ENCODE results near the gene SOHLH1. TPM values are rescaled to one million over a fixed set of nuclear protein-coding genes. Genes with fewer than 3 reads are reported as not detected.

SOHLH1 gene
- total and polyA plus RNA-seq, 4 donors, result not detected

GRCh38 chr9:135663451-135663770 is 35.9 kb downstream of the SOHLH1 start:
- no peak for DNase-seq
- TF ChIP-seq CTCF (IDR thresholded peaks at IDR 0.05; ENCODE audit: control extremely low read depth, extremely low read depth), result no peak
- H3K9ac ChIP-seq (ENCODE audit: insufficient read depth in 1 of 2, low read length in 2 of 2), result no peak overlapping the region
- no peak for ATAC-seq (ENCODE audit: insufficient read depth, low FRiP score)
- no peaks in the 10 kb centered on the region for H3K4me1 ChIP-seq (ENCODE audit: control insufficient read depth in 5 of 5, insufficient read depth in 5 of 5, low read length in 5 of 5)
- 55 to 64% methylated on average over 3 of the region's 3 CpGs for WGBS, 2 donors
- no peaks in the 10 kb centered on the region for H3K36me3 ChIP-seq (ENCODE audit: control insufficient read depth in 4 of 4, insufficient read depth in 4 of 4, low read length in 4 of 4)
- H3K4me3 ChIP-seq, result no peak overlapping the region
- H3K27me3 ChIP-seq (ENCODE audit: control insufficient read depth in 3 of 3, insufficient read depth in 3 of 3, low read length in 2 of 3), result peaks cover 0 to 3% (median 0%) of the 10 kb centered on the region in 3 donors
- H3K27ac ChIP-seq (ENCODE audit: low read depth in 1 of 2, low read length in 1 of 2), result no peak overlapping the region
- H3K9me3 ChIP-seq (ENCODE audit: control insufficient read depth in 4 of 4, insufficient read depth in 3 of 4, low read length in 3 of 4), result peaks cover 0 to 1% (median 0%) of the 10 kb centered on the region in 4 donors

- 57 to 73% methylated on average over 25 of the region's 25 CpGs for WGBS, 2 donors
- H3K9ac ChIP-seq (ENCODE audit: insufficient read depth in 1 of 2, low read length in 2 of 2), result no peak within 1 kb of the TSS
- no peaks in the 10 kb centered on the region for H3K36me3 ChIP-seq (ENCODE audit: control insufficient read depth in 4 of 4, insufficient read depth in 4 of 4, low read length in 4 of 4)
- peaks cover 0 to 1% (median 0%) of the 10 kb centered on the region in 4 donors for H3K9me3 ChIP-seq (ENCODE audit: control insufficient read depth in 4 of 4, insufficient read depth in 3 of 4, low read length in 3 of 4)
- no peaks in the 10 kb centered on the region for H3K4me1 ChIP-seq (ENCODE audit: control insufficient read depth in 5 of 5, insufficient read depth in 5 of 5, low read length in 5 of 5)
- no peak within 1 kb of the TSS for H3K4me3 ChIP-seq
- no peak within 1 kb of the TSS for H3K27ac ChIP-seq (ENCODE audit: low read depth in 1 of 2, low read length in 1 of 2)
- no peak for ATAC-seq (ENCODE audit: insufficient read depth, low FRiP score)
- peak in 1 of 3 donors; percentile 9 for DNase-seq
- TF ChIP-seq CTCF (IDR thresholded peaks at IDR 0.05; ENCODE audit: control extremely low read depth, extremely low read depth), result no peak
- peaks cover 0 to 3% (median 0%) of the 10 kb centered on the region in 3 donors for H3K27me3 ChIP-seq (ENCODE audit: control insufficient read depth in 3 of 3, insufficient read depth in 3 of 3, low read length in 2 of 3)
These were observed 36.4 kb downstream of the SOHLH1 start, which contains the start of gene LCN9 for GRCh38 chr9:135662758-135663450. Gene LCN9, plus strand, starts transcription at chr9:135663309. Its CDS starts 13 bp downstream, at chr9:135663322.

GRCh38 chr9:135661816-135662560 is 37.3 kb downstream of the SOHLH1 start:
- Histone ChIP-seq H3K9ac (ENCODE audit: insufficient read depth in 1 of 2, low read length in 2 of 2) (no peak overlapping the region), H3K4me3 (no peak overlapping the region), H3K4me1 (ENCODE audit: control insufficient read depth in 5 of 5, insufficient read depth in 5 of 5, low read length in 5 of 5) (no peaks in the 10 kb centered on the region), H3K27ac (ENCODE audit: low read depth in 1 of 2, low read length in 1 of 2) (no peak overlapping the region), H3K27me3 (ENCODE audit: control insufficient read depth in 3 of 3, insufficient read depth in 3 of 3, low read length in 2 of 3) (peaks cover 0 to 3% (median 0%) of the 10 kb centered on the region in 3 donors), H3K36me3 (ENCODE audit: control insufficient read depth in 4 of 4, insufficient read depth in 4 of 4, low read length in 4 of 4) (no peaks in the 10 kb centered on the region), H3K9me3 (ENCODE audit: control insufficient read depth in 4 of 4, insufficient read depth in 3 of 4, low read length in 3 of 4) (peaks cover 0 to 1% (median 0%) of the 10 kb centered on the region in 4 donors)
- 53 to 69% methylated on average over 18 to 19 of the region's 19 CpGs for WGBS, 2 donors
- no peak for ATAC-seq (ENCODE audit: insufficient read depth, low FRiP score)
- no peak for TF ChIP-seq CTCF (IDR thresholded peaks at IDR 0.05; ENCODE audit: control extremely low read depth, extremely low read depth)
- peak in 2 of 3 donors; percentile 18 to 23 for DNase-seq

All from lung (tissue), 12 donors.